K562 (cell line): ENCODE measurements around the gene ADARB2. TPM values are rescaled to one million over a fixed set of nuclear protein-coding genes. Genes with fewer than 3 reads are reported as not detected.

Source experiments
- ELF2 ChIP-seq: fragments of 250-450 bp; sonication (Bioruptor Pico); IDR thresholded peaks from 2 replicates; pipeline ENCODE4 v1.5.0; 2021; ENCODE audit warnings: mild to moderate bottlenecking
- GTF2E2 ChIP-seq: fragments of 200-800 bp; sonication (Bioruptor generic); IDR thresholded peaks from 2 replicates; pipeline ENCODE4 v1.6.1; 2016; ENCODE audit warnings: missing genetic modification characterization, missing compliant biosample characterization
- NELFE ChIP-seq: IDR thresholded peaks from 2 replicates; pipeline ENCODE4 v1.6.1; 2011; ENCODE audit warnings: mild to moderate bottlenecking; ENCODE audit not compliant: insufficient read depth, insufficient read length
- TSHZ1 ChIP-seq: fragments of 250-450 bp; sonication (Bioruptor Pico); IDR thresholded peaks from 2 replicates; pipeline ENCODE4 v1.4.0; 2020; ENCODE audit warnings: mild to moderate bottlenecking, moderate library complexity
- ZNF3 ChIP-seq: fragments of 250-450 bp; sonication (Bioruptor Pico); IDR thresholded peaks from 2 replicates; pipeline ENCODE4 v1.5.0; 2021; ENCODE audit warnings: mild to moderate bottlenecking, moderate library complexity
- ZNF444 ChIP-seq: fragments of 250-450 bp; sonication (Bioruptor Pico); IDR thresholded peaks from 2 replicates; pipeline ENCODE4 v1.4.0; 2020; ENCODE audit warnings: mild to moderate bottlenecking, moderate library complexity
- polyA plus RNA-seq, 8 experiments: library from polyadenylated mRNA; depleted of rRNA in 4 of 8; stranded (reverse) in 5 of 8; unstranded in 3 of 8; fragments of >200 nt; fragmentation: Nextera tagmentation in 2 of 8; fragmentation: Illumina TruSeq in 1 of 8; extraction: Ambion mirVana in 2 of 8; extraction: Trizol in 1 of 8; gene quantifications; 2 replicates each; pipeline versions ENCODE4 v1.2.1 to v1.2.3, GENCODE V29; 2011 to 2014; ENCODE audit warnings: inconsistent platforms in 1 of 8, missing spikeins in 1 of 8
- total RNA-seq, 7 experiments: library from RNA; depleted of rRNA in 6 of 7; stranded (reverse); fragments of >200 nt in 6 of 7; fragmentation: Illumina TruSeq in 2 of 7; extraction: Trizol in 2 of 7; gene quantifications; 2 replicates each; pipeline versions ENCODE4 v1.2.1 to v1.2.3, GENCODE V29; 2011 to 2021; ENCODE audit warnings: low replicate concordance in 1 of 7
- TF ChIP-seq, protein P1 (sequence below), 2 experiments: fragments of 450-650 bp in 1 of 2; sonication (generic) in 1 of 2; formaldehyde crosslinking; conservative IDR thresholded peaks; 2 replicates each; pipeline versions ENCODE4 v1.4.0 to v1.8.1; 2020 to 2022; ENCODE audit warnings: mild to moderate bottlenecking in 1 of 2, missing genetic modification reagents in 1 of 2
- TF ChIP-seq, protein P2 (sequence below): fragments of 200-400 bp; formaldehyde crosslinking; IDR thresholded peaks from 2 replicates; pipeline ENCODE4 v1.6.1; 2017; ENCODE audit warnings: mild to moderate bottlenecking, low read depth, low read length, moderate library complexity

The ADARB2 gene
- total and polyA plus RNA-seq, 9 of the 15 experiments (the other 6 are each of a cell fraction or from before 2014, with no cell fraction given) = not detected

DNA sequence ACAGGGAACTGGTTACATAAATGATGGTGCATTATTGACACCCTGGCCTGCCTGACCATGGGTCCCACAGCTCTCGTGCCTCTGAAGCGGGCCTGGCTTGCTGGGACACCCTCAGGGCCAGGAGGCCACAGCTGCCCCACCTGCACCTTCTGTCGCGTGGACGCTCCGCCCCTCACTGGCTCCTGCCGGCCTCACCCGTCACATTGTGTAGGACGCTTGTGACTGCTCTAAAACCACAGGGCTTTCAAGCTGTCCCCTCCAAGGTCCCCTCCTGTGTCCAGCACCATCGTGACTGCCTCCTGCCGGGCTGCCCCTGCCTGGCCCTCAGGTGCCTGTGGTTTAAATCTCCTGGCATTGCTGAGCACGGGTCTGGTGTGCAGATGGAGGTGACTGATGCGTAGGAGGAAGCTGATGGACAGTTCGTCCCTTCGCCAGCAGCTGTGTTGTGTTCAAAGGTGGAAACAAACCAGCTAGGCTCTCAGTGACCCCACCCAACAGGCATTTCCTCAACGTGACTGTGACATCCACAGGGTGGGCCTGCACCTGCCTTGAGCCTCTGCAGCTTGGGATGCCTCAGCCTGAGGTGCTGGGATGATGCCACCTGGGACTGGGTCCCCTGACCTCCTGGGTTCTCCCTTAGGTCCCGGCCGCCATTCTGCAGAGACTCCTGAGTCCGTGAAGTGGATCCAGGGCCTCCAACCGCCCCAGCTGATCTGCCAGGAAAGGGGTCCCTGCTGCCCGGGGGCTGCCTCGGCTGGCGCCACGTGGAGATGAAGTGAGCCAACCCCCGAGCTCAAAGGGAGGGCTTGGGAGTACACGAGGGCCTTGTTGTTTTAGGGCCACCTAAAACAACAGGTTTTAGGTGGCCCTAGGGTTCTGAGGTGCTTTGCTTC lies 532.6 kb downstream of the ADARB2 start (continued):
- no peak for TF ChIP-seq ZNF3
- no peak for TF ChIP-seq NELFE
- TF ChIP-seq TSHZ1 (CRISPR knock-in tag) = no peak
- TF ChIP-seq, protein P1, sequence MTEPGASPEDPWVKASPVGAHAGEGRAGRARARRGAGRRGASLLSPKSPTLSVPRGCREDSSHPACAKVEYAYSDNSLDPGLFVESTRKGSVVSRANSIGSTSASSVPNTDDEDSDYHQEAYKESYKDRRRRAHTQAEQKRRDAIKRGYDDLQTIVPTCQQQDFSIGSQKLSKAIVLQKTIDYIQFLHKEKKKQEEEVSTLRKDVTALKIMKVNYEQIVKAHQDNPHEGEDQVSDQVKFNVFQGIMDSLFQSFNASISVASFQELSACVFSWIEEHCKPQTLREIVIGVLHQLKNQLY (CRISPR knock-in tag; conservative IDR thresholded peaks at IDR 0.05) = no peak
- TF ChIP-seq ZNF444 = no peak
- no peak for TF ChIP-seq ELF2 (CRISPR knock-in tag)
- TF ChIP-seq GTF2E2 (tag) = no peak
- TF ChIP-seq, protein P2, sequence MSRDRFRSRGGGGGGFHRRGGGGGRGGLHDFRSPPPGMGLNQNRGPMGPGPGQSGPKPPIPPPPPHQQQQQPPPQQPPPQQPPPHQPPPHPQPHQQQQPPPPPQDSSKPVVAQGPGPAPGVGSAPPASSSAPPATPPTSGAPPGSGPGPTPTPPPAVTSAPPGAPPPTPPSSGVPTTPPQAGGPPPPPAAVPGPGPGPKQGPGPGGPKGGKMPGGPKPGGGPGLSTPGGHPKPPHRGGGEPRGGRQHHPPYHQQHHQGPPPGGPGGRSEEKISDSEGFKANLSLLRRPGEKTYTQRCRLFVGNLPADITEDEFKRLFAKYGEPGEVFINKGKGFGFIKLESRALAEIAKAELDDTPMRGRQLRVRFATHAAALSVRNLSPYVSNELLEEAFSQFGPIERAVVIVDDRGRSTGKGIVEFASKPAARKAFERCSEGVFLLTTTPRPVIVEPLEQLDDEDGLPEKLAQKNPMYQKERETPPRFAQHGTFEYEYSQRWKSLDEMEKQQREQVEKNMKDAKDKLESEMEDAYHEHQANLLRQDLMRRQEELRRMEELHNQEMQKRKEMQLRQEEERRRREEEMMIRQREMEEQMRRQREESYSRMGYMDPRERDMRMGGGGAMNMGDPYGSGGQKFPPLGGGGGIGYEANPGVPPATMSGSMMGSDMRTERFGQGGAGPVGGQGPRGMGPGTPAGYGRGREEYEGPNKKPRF = no peak
